Measurements from ENCODE around the gene FCRL4. TPM values are rescaled to one million over a fixed set of nuclear protein-coding genes. Genes with fewer than 3 reads are reported as not detected.

The FCRL4 gene
- total RNA-seq, 1 donor from 2014 or later = not detected

DNA sequence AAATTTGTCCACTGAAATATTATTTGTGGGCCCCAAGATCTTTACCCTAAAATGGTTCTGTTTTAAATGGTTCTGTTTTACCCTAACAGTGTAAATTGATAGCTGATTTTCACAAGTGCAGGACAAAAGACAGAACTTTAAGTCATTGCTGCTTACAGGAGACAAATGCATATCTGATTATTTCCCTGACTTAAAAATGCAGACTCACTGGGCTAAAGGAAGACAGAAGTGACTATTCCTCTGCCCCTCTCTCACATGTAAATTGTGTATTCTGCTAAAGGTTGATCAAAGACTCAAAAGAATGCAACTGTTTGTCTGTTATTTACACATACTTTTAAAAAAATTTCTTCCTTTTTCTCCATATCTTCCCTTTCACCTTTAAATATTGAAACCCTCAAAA is 58.3 kb downstream of the FCRL4 start:
- Histone ChIP-seq H3K27me3 (ENCODE audit: low read depth) (no peaks in the 10 kb centered on the region), H3K4me3 (no peak overlapping the region), H3K9me3 (no peaks in the 10 kb centered on the region), H3K27ac (no peak overlapping the region), H3K4me1 (no peaks in the 10 kb centered on the region), H3K36me3 (no peaks in the 10 kb centered on the region)
- TF ChIP-seq, protein P1, sequence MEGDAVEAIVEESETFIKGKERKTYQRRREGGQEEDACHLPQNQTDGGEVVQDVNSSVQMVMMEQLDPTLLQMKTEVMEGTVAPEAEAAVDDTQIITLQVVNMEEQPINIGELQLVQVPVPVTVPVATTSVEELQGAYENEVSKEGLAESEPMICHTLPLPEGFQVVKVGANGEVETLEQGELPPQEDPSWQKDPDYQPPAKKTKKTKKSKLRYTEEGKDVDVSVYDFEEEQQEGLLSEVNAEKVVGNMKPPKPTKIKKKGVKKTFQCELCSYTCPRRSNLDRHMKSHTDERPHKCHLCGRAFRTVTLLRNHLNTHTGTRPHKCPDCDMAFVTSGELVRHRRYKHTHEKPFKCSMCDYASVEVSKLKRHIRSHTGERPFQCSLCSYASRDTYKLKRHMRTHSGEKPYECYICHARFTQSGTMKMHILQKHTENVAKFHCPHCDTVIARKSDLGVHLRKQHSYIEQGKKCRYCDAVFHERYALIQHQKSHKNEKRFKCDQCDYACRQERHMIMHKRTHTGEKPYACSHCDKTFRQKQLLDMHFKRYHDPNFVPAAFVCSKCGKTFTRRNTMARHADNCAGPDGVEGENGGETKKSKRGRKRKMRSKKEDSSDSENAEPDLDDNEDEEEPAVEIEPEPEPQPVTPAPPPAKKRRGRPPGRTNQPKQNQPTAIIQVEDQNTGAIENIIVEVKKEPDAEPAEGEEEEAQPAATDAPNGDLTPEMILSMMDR (IDR thresholded peaks at IDR 0.05) = no peak
- no peak for DNase-seq
- ATAC-seq = no peak
- intact Hi-C loops (cut with DNase I) = no loop called here

DNA sequence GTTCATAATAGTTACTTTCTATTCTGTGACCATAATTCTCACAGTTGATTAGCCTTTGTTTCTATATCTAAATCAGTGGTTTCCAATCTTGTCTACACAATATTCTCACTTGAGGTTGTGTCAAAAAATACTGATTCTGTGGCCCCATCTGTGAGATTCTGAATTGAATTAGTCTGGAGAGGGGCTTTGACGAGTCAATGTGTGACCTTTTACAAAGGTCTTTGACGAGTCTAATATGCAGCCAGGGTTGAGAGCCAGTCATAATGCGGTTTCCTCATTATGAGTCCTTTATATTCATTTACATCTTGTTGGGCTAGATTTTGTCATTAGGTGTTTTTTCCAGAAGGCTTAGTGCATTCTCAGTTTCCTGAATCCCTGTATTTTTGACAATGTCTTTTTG is 65.3 kb downstream of the FCRL4 start:
- no peak for ATAC-seq

DNA sequence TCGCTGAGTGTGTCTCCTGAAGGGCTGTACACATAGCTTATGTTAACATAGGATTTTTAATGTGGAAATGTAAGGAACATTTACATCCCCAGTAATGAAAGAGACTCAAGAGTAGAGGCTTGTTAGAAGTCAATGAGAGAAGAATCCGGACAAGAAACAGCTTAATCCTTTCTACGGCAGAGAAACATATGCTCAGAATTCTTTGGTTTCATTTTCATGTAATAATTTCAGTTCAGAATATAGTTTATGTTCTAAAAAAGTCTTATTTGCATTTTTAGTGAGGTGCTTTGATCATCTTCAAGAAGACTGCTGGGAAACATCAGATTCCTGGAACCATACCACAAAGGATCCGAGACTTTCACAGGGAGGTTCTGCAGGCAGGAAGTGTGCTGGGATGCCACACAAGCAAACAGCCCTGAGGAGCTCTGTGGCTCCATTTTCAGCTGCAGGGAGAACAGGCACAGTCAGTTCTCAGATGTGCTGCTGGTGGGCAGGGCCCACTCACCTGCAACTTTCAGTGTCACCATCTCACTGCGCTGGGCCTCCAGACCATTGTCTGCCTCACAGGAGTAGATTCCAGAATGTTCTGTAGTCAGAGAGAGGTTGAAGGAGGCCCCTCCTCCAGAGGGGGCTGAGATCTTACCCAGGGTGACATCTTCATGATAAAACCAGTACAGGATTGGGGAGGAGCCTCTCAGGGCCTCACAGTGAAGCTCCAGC is 74.0 kb downstream of the FCRL4 start:
- intact Hi-C loops (cut with DNase I) = no loop called here
- no peaks in the 10 kb centered on the region for H3K27me3 ChIP-seq (ENCODE audit: low read depth)
- H3K9me3 ChIP-seq = no peaks in the 10 kb centered on the region
- no peaks in the 10 kb centered on the region for H3K4me1 ChIP-seq
- H3K4me3 ChIP-seq = no peak overlapping the region
- no peaks in the 10 kb centered on the region for H3K36me3 ChIP-seq
- TF ChIP-seq, protein P1 (IDR thresholded peaks at IDR 0.05) = no peak
- ATAC-seq (peak in 1 of 2 donors; percentile 43), DNase-seq (no peak)
- no peak overlapping the region for H3K27ac ChIP-seq

More for the DNA sequence above, 65.3 kb downstream of the FCRL4 start:
- Histone ChIP-seq H3K27ac (no peak overlapping the region), H3K36me3 (no peaks in the 10 kb centered on the region), H3K4me3 (no peak overlapping the region), H3K27me3 (ENCODE audit: low read depth) (no peaks in the 10 kb centered on the region), H3K4me1 (no peaks in the 10 kb centered on the region), H3K9me3 (no peaks in the 10 kb centered on the region)
- intact Hi-C loops (cut with DNase I) = no loop called here
- TF ChIP-seq, protein P1 (IDR thresholded peaks at IDR 0.05) = no peak
- DNase-seq = no peak

Other genes with a start within 250 kb of the FCRL4 start
- gene FCRL5, start 45.6 kb downstream of the FCRL4 start, total RNA-seq = 1.2 TPM
- 1.2 TPM for gene FCRL3, start 102.7 kb upstream of the FCRL4 start, total RNA-seq
- 1.3 TPM for gene FCRL2, start 179.0 kb upstream of the FCRL4 start, total RNA-seq
- gene FCRL1, start 222.0 kb upstream of the FCRL4 start, total RNA-seq = 4.2 TPM
- 6.8 TPM for gene CD5L, start 243.7 kb upstream of the FCRL4 start, total RNA-seq